SK-N-SH (cell line): ENCODE results near the gene SNX33.
A peak's percentile ranks its signal among the peaks of the same experiment; 100 is the strongest.

ENCODE experiments used
- ELF1 ChIP-seq: IDR thresholded peaks from 2 replicates; pipeline ENCODE4 v1.4.0; 2012
- EZH2phosphoT487 ChIP-seq: fragments of 200-600 bp; sonication (generic); IDR thresholded peaks from 2 replicates; pipeline ENCODE4 v1.6.1; 2017; ENCODE audit warnings: low read depth, mixed run types, mild to moderate bottlenecking, antibody characterized with exemption, moderate library complexity, borderline replicate concordance
- FOSL2 ChIP-seq: IDR thresholded peaks from 2 replicates; pipeline ENCODE4 v1.4.0; 2012; ENCODE audit warnings: low read depth, mild to moderate bottlenecking, moderate library complexity, borderline replicate concordance
- JUND ChIP-seq: IDR thresholded peaks from 2 replicates; pipeline ENCODE4 v1.4.0; 2012
- MAX ChIP-seq: IDR thresholded peaks from 2 replicates; pipeline ENCODE4 v1.4.0; 2012; ENCODE audit warnings: low read depth
- NFIC ChIP-seq: IDR thresholded peaks from 2 replicates; pipeline ENCODE4 v1.4.0; 2012; ENCODE audit warnings: borderline replicate concordance
- POLR2AphosphoS5 ChIP-seq: IDR thresholded peaks from 2 replicates; pipeline ENCODE4 v1.6.1; 2012; ENCODE audit warnings: low read depth, low read length
- RAD21 ChIP-seq: IDR thresholded peaks from 2 replicates; pipeline ENCODE4 v1.6.1; 2012; ENCODE audit warnings: mild to moderate bottlenecking, low read length
- RCOR1 ChIP-seq: fragments of 150-350 bp; IDR thresholded peaks from 2 replicates; pipeline ENCODE4 v1.6.1; 2017; ENCODE audit warnings: antibody characterized with exemption, low read length
- RFX5 ChIP-seq: IDR thresholded peaks from 2 replicates; pipeline ENCODE4 v1.6.1; 2012; ENCODE audit warnings: mild to moderate bottlenecking, improper control_type of control experiment, low read length
- RXRA ChIP-seq: IDR thresholded peaks from 2 replicates; pipeline ENCODE4 v1.4.0; 2012; ENCODE audit warnings: low read depth, mild to moderate bottlenecking, borderline replicate concordance
- SIN3A ChIP-seq: IDR thresholded peaks from 2 replicates; pipeline ENCODE4 v1.6.1; 2012; ENCODE audit warnings: low read depth, mild to moderate bottlenecking, low read length, moderate library complexity, borderline replicate concordance
- USF2 ChIP-seq: fragments of 150-350 bp; IDR thresholded peaks from 2 replicates; pipeline ENCODE4 v1.6.1; 2017; ENCODE audit warnings: antibody characterized with exemption, low read length, low read depth, borderline replicate concordance
- TF ChIP-seq, protein P1 (sequence below): fragments of 200-600 bp; sonication (generic); IDR thresholded peaks from 2 replicates; pipeline ENCODE4 v1.6.1; 2017; ENCODE audit warnings: antibody characterized with exemption, mild to moderate bottlenecking, moderate library complexity

GRCh38 chr15:75694241-75695182, 46.8 kb downstream of the SNX33 start:
- TF ChIP-seq POLR2AphosphoS5 (peak; percentile 68; the same call in 1 of the 2 replicates), RXRA (peak; percentile 92; the same call in 1 of the 2 replicates), SIN3A (peak; percentile 89; the same call in 1 of the 2 replicates), RCOR1 (peak; percentile 16), JUND (peak; percentile 92), RAD21 (peak; percentile 40), EZH2phosphoT487 (no peak), ELF1 (peak; percentile 14; the same call in 1 of the 2 replicates), RFX5 (no peak), FOSL2 (peak; percentile 93), MAX (peak; percentile 89; the same call in 1 of the 2 replicates), USF2 (no peak), NFIC (peak; percentile 85)
- TF ChIP-seq, protein P1, sequence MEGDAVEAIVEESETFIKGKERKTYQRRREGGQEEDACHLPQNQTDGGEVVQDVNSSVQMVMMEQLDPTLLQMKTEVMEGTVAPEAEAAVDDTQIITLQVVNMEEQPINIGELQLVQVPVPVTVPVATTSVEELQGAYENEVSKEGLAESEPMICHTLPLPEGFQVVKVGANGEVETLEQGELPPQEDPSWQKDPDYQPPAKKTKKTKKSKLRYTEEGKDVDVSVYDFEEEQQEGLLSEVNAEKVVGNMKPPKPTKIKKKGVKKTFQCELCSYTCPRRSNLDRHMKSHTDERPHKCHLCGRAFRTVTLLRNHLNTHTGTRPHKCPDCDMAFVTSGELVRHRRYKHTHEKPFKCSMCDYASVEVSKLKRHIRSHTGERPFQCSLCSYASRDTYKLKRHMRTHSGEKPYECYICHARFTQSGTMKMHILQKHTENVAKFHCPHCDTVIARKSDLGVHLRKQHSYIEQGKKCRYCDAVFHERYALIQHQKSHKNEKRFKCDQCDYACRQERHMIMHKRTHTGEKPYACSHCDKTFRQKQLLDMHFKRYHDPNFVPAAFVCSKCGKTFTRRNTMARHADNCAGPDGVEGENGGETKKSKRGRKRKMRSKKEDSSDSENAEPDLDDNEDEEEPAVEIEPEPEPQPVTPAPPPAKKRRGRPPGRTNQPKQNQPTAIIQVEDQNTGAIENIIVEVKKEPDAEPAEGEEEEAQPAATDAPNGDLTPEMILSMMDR = peak; percentile 56
